ENCODE data around the gene LIG1. TPM values are rescaled to one million over a fixed set of nuclear protein-coding genes. Genes with fewer than 3 reads are reported as not detected.
A peak's percentile ranks its signal among the peaks of the same experiment; 100 is the strongest.

LIG1 gene
- total RNA-seq, 1 donor from 2014 or later: 140 TPM

GRCh38 chr19:48170817-48171347 lies 738 bp upstream of the LIG1 start:
- intact Hi-C loops (cut with micrococcal nuclease): loop anchor here (1.0 to 10.0 kb wide), 10 partner anchors 32 to 426 kb away; partner anchors contain the start of genes CARD8, CYTH2, LMTK3 and NOP53
- Mint-ChIP-seq H3K4me3 (peak overlapping the region; percentile 97), H3K4me1 (ENCODE audit: low read depth) (peaks cover 33% of the 10 kb centered on the region), H3K36me3 (ENCODE audit: low read depth) (peaks cover 23% of the 10 kb centered on the region), H3K9me3 (no peaks in the 10 kb centered on the region), H3K27ac (peak overlapping the region; percentile 100), H3K27me3 (ENCODE audit: insufficient read depth) (peaks cover 3% of the 10 kb centered on the region)
- DNase-seq (ENCODE audit: low spot score): peak; percentile 5

GRCh38 chr19:48169578-48169938 lies 586 bp downstream of the LIG1 start:
- H3K36me3 Mint-ChIP-seq (ENCODE audit: low read depth): peaks cover 26% of the 10 kb centered on the region
- peaks cover 33% of the 10 kb centered on the region for H3K4me1 Mint-ChIP-seq (ENCODE audit: low read depth)
- peak; percentile 82 for DNase-seq (ENCODE audit: low spot score)
- peak overlapping the region; percentile 100 for H3K27ac Mint-ChIP-seq
- no peaks in the 10 kb centered on the region for H3K9me3 Mint-ChIP-seq
- peaks cover 3% of the 10 kb centered on the region for H3K27me3 Mint-ChIP-seq (ENCODE audit: insufficient read depth)
- peak overlapping the region; percentile 97 for H3K4me3 Mint-ChIP-seq
- intact Hi-C loops (cut with micrococcal nuclease): no loop called here

- H3K36me3 Mint-ChIP-seq (ENCODE audit: low read depth): peaks cover 32% of the 10 kb centered on the region
- H3K9me3 Mint-ChIP-seq: no peaks in the 10 kb centered on the region
Measured at GRCh38 chr19:48168689-48169088, 1.5 kb downstream of the LIG1 start.

GRCh38 chr19:48158210-48158790 lies 11.8 kb downstream of the LIG1 start:
- intact Hi-C loops (cut with micrococcal nuclease): no loop called here
- Mint-ChIP-seq H3K4me1 (ENCODE audit: low read depth) (no peaks in the 10 kb centered on the region), H3K9me3 (no peaks in the 10 kb centered on the region), H3K27me3 (ENCODE audit: insufficient read depth) (no peaks in the 10 kb centered on the region), H3K36me3 (ENCODE audit: low read depth) (peaks cover 36% of the 10 kb centered on the region), H3K27ac (no peak overlapping the region), H3K4me3 (no peak overlapping the region)
- DNase-seq (ENCODE audit: low spot score): no peak

More at GRCh38 chr19:48168689-48169088, 1.5 kb downstream of the LIG1 start:
- DNase-seq (ENCODE audit: low spot score): no peak
- H3K27me3 Mint-ChIP-seq (ENCODE audit: insufficient read depth): peaks cover 3% of the 10 kb centered on the region
- intact Hi-C loops (cut with micrococcal nuclease): no loop called here
- peak overlapping the region; percentile 100 for H3K27ac Mint-ChIP-seq
- peak overlapping the region; percentile 97 for H3K4me3 Mint-ChIP-seq
- peaks cover 33% of the 10 kb centered on the region for H3K4me1 Mint-ChIP-seq (ENCODE audit: low read depth)

- Mint-ChIP-seq H3K4me3 (no peak overlapping the region), H3K9me3 (no peaks in the 10 kb centered on the region), H3K4me1 (ENCODE audit: low read depth) (no peaks in the 10 kb centered on the region), H3K27ac (peak overlapping the region; percentile 8), H3K36me3 (ENCODE audit: low read depth) (peaks cover 29% of the 10 kb centered on the region), H3K27me3 (ENCODE audit: insufficient read depth) (no peaks in the 10 kb centered on the region)
- intact Hi-C loops (cut with micrococcal nuclease): no loop called here
- DNase-seq (ENCODE audit: low spot score): no peak
Measured at GRCh38 chr19:48154003-48154402, 16.1 kb downstream of the LIG1 start.

- no peaks in the 10 kb centered on the region for H3K27me3 Mint-ChIP-seq (ENCODE audit: insufficient read depth)
- intact Hi-C loops (cut with micrococcal nuclease): loop anchor here (1.0 kb wide), 2 partner anchors 45 to 189 kb away; no protein-coding TSS in a partner anchor
Measured at GRCh38 chr19:48152551-48152950, 17.6 kb downstream of the LIG1 start.

GRCh38 chr19:48149430-48149829 lies 20.7 kb downstream of the LIG1 start:
- no peaks in the 10 kb centered on the region for H3K27me3 Mint-ChIP-seq (ENCODE audit: insufficient read depth)
- no peaks in the 10 kb centered on the region for H3K9me3 Mint-ChIP-seq
- intact Hi-C loops (cut with micrococcal nuclease): no loop called here
- H3K4me3 Mint-ChIP-seq: no peak overlapping the region
- DNase-seq (ENCODE audit: low spot score): no peak
- no peaks in the 10 kb centered on the region for H3K4me1 Mint-ChIP-seq (ENCODE audit: low read depth)
- no peak overlapping the region for H3K27ac Mint-ChIP-seq
- H3K36me3 Mint-ChIP-seq (ENCODE audit: low read depth): peaks cover 20% of the 10 kb centered on the region

More at GRCh38 chr19:48152551-48152950, 17.6 kb downstream of the LIG1 start:
- peaks cover 23% of the 10 kb centered on the region for H3K36me3 Mint-ChIP-seq (ENCODE audit: low read depth)
- H3K27ac Mint-ChIP-seq: no peak overlapping the region
- peak; percentile 44 for DNase-seq (ENCODE audit: low spot score)
- H3K4me3 Mint-ChIP-seq: no peak overlapping the region
- no peaks in the 10 kb centered on the region for H3K4me1 Mint-ChIP-seq (ENCODE audit: low read depth)
- no peaks in the 10 kb centered on the region for H3K9me3 Mint-ChIP-seq

GRCh38 chr19:48148576-48148975 lies 21.6 kb downstream of the LIG1 start:
- Mint-ChIP-seq H3K27ac (no peak overlapping the region), H3K4me3 (no peak overlapping the region), H3K27me3 (ENCODE audit: insufficient read depth) (no peaks in the 10 kb centered on the region), H3K9me3 (no peaks in the 10 kb centered on the region), H3K4me1 (ENCODE audit: low read depth) (no peaks in the 10 kb centered on the region), H3K36me3 (ENCODE audit: low read depth) (peaks cover 27% of the 10 kb centered on the region)
- DNase-seq (ENCODE audit: low spot score): no peak
- intact Hi-C loops (cut with micrococcal nuclease): no loop called here

- intact Hi-C loops (cut with micrococcal nuclease): no loop called here
- Mint-ChIP-seq H3K4me3 (no peak overlapping the region), H3K27ac (no peak overlapping the region), H3K9me3 (no peaks in the 10 kb centered on the region), H3K36me3 (ENCODE audit: low read depth) (peaks cover 33% of the 10 kb centered on the region), H3K27me3 (ENCODE audit: insufficient read depth) (no peaks in the 10 kb centered on the region), H3K4me1 (ENCODE audit: low read depth) (no peaks in the 10 kb centered on the region)
- DNase-seq (ENCODE audit: low spot score): no peak
Measured at GRCh38 chr19:48147597-48148175, 22.5 kb downstream of the LIG1 start.

GRCh38 chr19:48139053-48139452 lies 31.1 kb downstream of the LIG1 start:
- Mint-ChIP-seq H3K27ac (no peak overlapping the region), H3K4me1 (ENCODE audit: low read depth) (no peaks in the 10 kb centered on the region), H3K27me3 (ENCODE audit: insufficient read depth) (no peaks in the 10 kb centered on the region), H3K36me3 (ENCODE audit: low read depth) (peaks cover 22% of the 10 kb centered on the region), H3K9me3 (no peaks in the 10 kb centered on the region), H3K4me3 (no peak overlapping the region)
- intact Hi-C loops (cut with micrococcal nuclease): no loop called here
- DNase-seq (ENCODE audit: low spot score): no peak

- Mint-ChIP-seq H3K36me3 (ENCODE audit: low read depth) (peaks cover 15% of the 10 kb centered on the region), H3K27ac (no peak overlapping the region), H3K9me3 (no peaks in the 10 kb centered on the region), H3K27me3 (ENCODE audit: insufficient read depth) (no peaks in the 10 kb centered on the region), H3K4me1 (ENCODE audit: low read depth) (no peaks in the 10 kb centered on the region), H3K4me3 (no peak overlapping the region)
- intact Hi-C loops (cut with micrococcal nuclease): no loop called here
- DNase-seq (ENCODE audit: low spot score): no peak
Measured at GRCh38 chr19:48137411-48137810, 32.7 kb downstream of the LIG1 start.

GRCh38 chr19:48136547-48136946 lies 33.6 kb downstream of the LIG1 start:
- Mint-ChIP-seq H3K36me3 (ENCODE audit: low read depth) (peaks cover 18% of the 10 kb centered on the region), H3K4me3 (no peak overlapping the region), H3K27ac (no peak overlapping the region), H3K27me3 (ENCODE audit: insufficient read depth) (no peaks in the 10 kb centered on the region), H3K4me1 (ENCODE audit: low read depth) (no peaks in the 10 kb centered on the region), H3K9me3 (no peaks in the 10 kb centered on the region)
- intact Hi-C loops (cut with micrococcal nuclease): no loop called here
- DNase-seq (ENCODE audit: low spot score): no peak

- Mint-ChIP-seq H3K9me3 (no peaks in the 10 kb centered on the region), H3K4me1 (ENCODE audit: low read depth) (no peaks in the 10 kb centered on the region), H3K4me3 (no peak overlapping the region), H3K36me3 (ENCODE audit: low read depth) (peaks cover 24% of the 10 kb centered on the region), H3K27me3 (ENCODE audit: insufficient read depth) (no peaks in the 10 kb centered on the region), H3K27ac (peak overlapping the region; percentile 35)
- no peak for DNase-seq (ENCODE audit: low spot score)
- intact Hi-C loops (cut with micrococcal nuclease): no loop called here
Measured at GRCh38 chr19:48135411-48135810, 34.7 kb downstream of the LIG1 start.
